K562 (cell line): Measurements from ENCODE around the gene TNIK.

Source experiments
- ATF4 ChIP-seq: fragments of 450-650 bp; formaldehyde crosslinking; IDR thresholded peaks from 2 replicates; pipeline ENCODE4 v1.4.0; 2022; ENCODE audit warnings: mild to moderate bottlenecking, moderate library complexity
- JUN ChIP-seq, 2 experiments: sonication (generic) in 1 of 2; formaldehyde crosslinking in 1 of 2; IDR thresholded peaks; 2 replicates each; pipeline versions ENCODE4 v1.6.1 to v1.8.0; 2012 to 2022; ENCODE audit warnings: borderline replicate concordance in 2 of 2, mild to moderate bottlenecking in 2 of 2, improper control_type of control experiment in 1 of 2, low read depth in 1 of 2, low read length in 1 of 2, missing genetic modification reagents in 1 of 2
- MTF1 ChIP-seq: fragments of 250-450 bp; sonication (Bioruptor Pico); IDR thresholded peaks from 2 replicates; pipeline ENCODE4 v1.9.0; 2021; ENCODE audit warnings: moderate library complexity, mild to moderate bottlenecking, inconsistent platforms, borderline replicate concordance
- NR2C2 ChIP-seq, 2 experiments: fragments of 200-800 bp in 1 of 2; sonication (Bioruptor generic) in 1 of 2; sonication (generic) in 1 of 2; formaldehyde crosslinking in 1 of 2; IDR thresholded peaks; 2 replicates each; pipeline versions ENCODE4 v1.6.1 to v1.8.0; 2016 to 2022; ENCODE audit warnings: mild to moderate bottlenecking in 1 of 2, missing compliant biosample characterization in 1 of 2, missing genetic modification characterization in 1 of 2, missing genetic modification reagents in 1 of 2
- TRIM28 ChIP-seq: fragments of 450-650 bp; IDR thresholded peaks from 2 replicates; pipeline ENCODE4 v1.6.1; 2017
- ZNF146 ChIP-seq: IDR thresholded peaks from one replicate; pipeline ENCODE4 v1.6.1; 2018; ENCODE audit warnings: missing compliant biosample characterization; ENCODE audit not compliant: unreplicated experiment
- ZNF24 ChIP-seq: fragments of 450-650 bp; IDR thresholded peaks from 2 replicates; pipeline ENCODE4 v1.6.1; 2016

- TF ChIP-seq TRIM28 (no peak), MTF1 (CRISPR knock-in tag) (no peak), JUN (IDR thresholded peaks at IDR 0.05; ENCODE audit: borderline replicate concordance, low read depth, low read length) (no peak), JUN (CRISPR knock-in tag; IDR thresholded peaks at IDR 0.05; ENCODE audit: borderline replicate concordance) (no peak), ZNF24 (no peak), NR2C2 (CRISPR knock-in tag; IDR thresholded peaks at IDR 0.05) (no peak), NR2C2 (tag; IDR thresholded peaks at IDR 0.05) (no peak), ZNF146 (no peak), ATF4 (CRISPR knock-in tag) (no peak)
These were observed 264.5 kb downstream of the TNIK start for GRCh38 chr3:171195686-171196085.
